Left cardiac atrium (tissue), 4 donors: ENCODE results near the gene KDM8. TPM values are rescaled to one million over a fixed set of nuclear protein-coding genes. Genes with fewer than 3 reads are reported as not detected.
"Not testable (repeated sequence)": the region's sequence is repeated elsewhere in the genome, so short reads cannot be mapped to it uniquely, and the experiment has no call there.

ENCODE experiments used
- ATAC-seq, 2 donors: fragments of 200-7000 bp; cut with Tn5 transposase; one replicate each; pipeline ENCODE4 v1.9.1; 2020; ENCODE audit warnings: mild to moderate bottlenecking in 2 of 2, moderate library complexity in 2 of 2
- DNase-seq: peaks from one replicate; pipeline ENCODE4 v3.0.0-alpha.2; 2020
- intact Hi-C, 2 donors: fragments of 100-400 bp; cut with DNase I; formaldehyde crosslinking; loops; one replicate each; pipeline versions ENCODE4 v1.14.1 to v1.15.1; 2022 to 2023
- total RNA-seq, 2 donors: library from RNA; stranded (reverse); fragmentation: NEBNext Ultra II Directional; extraction: Animal tissue kit (Norgen Biotek cat#: 25700); gene quantifications; one replicate each; pipeline ENCODE4 v1.2.1, GENCODE V29; 2021
- donor health status: DM: no; HTN: yes; CAD: no.
- donor health status: DM: no; HTN: yes; CAD: no; lungs with severe emphysema.
- donor health status: DM: yes; HTN: yes; CAD: no.
- donor health status: Dilated cardiomyopathy.

The KDM8 gene
- total RNA-seq, 2 donors from 2014 or later: 3.0 to 4.2 TPM

- ATAC-seq (no peak), DNase-seq (no peak)
- intact Hi-C loops: loop anchor here in 1 of 2 donors (5.0 kb wide), 1 partner anchor 81 kb away; no protein-coding TSS in a partner anchor
Measured at GRCh38 chr16:27235938-27236245, 32.6 kb downstream of the KDM8 start.

GRCh38 chr16:27236635-27237218 lies 33.4 kb downstream of the KDM8 start:
- ATAC-seq (no peak), DNase-seq (no peak)
- intact Hi-C loops: loop anchor here in 1 of 2 donors (5.0 kb wide), 1 partner anchor 81 kb away; no protein-coding TSS in a partner anchor

DNA sequence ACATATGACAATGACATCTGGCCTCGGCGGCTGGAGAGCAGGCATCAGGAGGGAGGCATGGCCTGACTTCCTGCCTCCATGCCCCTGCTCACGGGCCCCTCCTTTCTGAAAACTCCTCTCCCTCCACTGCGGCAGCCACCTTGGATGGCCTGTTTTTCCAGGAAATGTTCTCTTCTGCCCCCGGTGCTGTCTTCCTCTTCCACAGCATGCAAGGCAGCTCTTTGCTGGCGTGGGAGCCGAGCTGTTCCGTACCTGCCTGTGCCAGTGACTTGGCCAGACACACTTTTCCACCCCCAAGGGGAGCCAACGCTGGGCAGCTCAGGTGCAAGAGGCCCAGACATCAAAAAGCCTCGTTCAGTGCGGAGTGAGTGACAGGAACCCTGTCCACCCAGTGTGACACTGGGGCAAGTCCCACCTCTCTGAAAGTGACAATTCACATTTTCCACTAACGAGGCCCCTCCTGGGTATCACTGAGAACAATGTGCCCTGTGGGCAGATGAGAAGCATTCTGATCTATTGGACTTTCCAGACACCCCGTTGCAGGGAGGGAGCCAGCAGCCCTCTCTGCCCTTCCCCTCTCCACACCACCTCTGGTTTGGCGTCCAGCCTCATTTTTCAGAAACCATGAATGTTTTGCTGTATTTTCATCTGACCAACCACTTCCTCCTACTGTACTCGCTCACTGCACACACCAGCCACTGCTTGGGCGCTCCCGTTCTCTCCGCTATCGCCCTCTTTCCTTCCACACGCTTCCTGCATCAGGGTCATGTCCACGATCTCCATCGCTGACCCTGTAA lies 34.1 kb downstream of the KDM8 start:
- ATAC-seq (peak; percentile 11 to 34), DNase-seq (no peak)
- intact Hi-C loops: loop anchor here in 1 of 2 donors (5.0 kb wide), 1 partner anchor 80 kb away; no protein-coding TSS in a partner anchor

DNA sequence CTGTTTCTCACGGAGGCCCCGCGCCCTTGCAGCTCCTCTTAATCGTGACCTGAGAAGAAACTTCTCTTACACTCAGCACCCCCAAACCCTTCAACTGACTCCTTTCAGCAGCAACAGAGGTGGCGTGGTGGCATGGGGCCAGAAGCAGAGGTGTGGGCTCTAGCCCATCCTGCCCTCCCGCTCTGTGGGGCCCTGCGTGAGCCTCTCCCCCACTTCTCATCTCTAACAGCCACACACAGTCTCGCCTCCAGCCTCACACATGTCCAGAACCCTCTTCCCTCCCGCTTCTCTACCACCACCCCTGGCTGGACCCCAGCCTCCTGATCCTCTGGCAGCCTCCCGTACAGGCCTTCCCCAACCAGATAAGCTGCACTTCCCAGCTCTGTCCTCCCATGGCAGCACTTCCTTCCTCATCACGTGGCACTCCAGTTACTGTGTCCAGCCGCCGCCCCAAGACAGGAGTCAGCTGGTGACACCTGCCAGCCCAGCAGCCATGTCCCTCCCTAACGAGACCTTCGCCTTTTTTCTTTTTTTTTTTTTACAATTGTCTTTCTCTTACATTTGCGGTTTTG lies 34.8 kb downstream of the KDM8 start:
- DNase-seq (peak; percentile 71), ATAC-seq (peak in 1 of 2 donors; percentile 23)
- intact Hi-C loops: loop anchor here in 1 of 2 donors (5.0 kb wide), 1 partner anchor 79 kb away; no protein-coding TSS in a partner anchor

- intact Hi-C loops: loop anchor here in 1 of 2 donors (5.0 kb wide), 1 partner anchor 79 kb away; no protein-coding TSS in a partner anchor
- DNase-seq (no peak), ATAC-seq (no peak)
Measured at GRCh38 chr16:27238591-27238990, 35.3 kb downstream of the KDM8 start.

DNA sequence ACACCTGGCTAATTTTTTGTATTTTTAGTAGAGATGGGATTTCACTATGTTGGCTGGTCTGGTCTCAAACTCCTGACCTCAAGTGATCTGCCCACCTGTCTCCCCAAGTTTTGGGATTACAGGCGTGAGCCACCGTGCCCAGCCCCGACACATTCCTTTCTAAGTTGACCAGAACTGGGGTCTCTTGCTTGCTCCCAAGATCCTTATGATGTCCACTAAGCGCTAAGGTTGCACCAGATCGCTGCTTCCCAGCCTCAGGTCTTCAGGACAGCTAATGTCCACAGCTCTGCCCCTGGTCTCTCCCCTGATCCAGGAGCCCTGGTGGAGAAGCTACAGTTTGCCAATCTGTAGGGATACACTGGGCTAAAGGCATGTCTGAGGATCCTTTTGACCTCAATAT lies 35.7 kb downstream of the KDM8 start:
- DNase-seq (no peak), ATAC-seq (no peak)
- intact Hi-C loops: loop anchor here in 1 of 2 donors (5.0 kb wide), 1 partner anchor 78 kb away; no protein-coding TSS in a partner anchor

GRCh38 chr16:27239906-27240655 lies 36.8 kb downstream of the KDM8 start:
- no peak for ATAC-seq
- intact Hi-C loops: loop anchor here in 1 of 2 donors (5.0 kb wide), 1 partner anchor 77 kb away; no protein-coding TSS in a partner anchor
- DNase-seq: no peak

GRCh38 chr16:27240948-27241531 lies 37.7 kb downstream of the KDM8 start:
- ATAC-seq (peak in 1 of 2 donors; percentile 6), DNase-seq (no peak)
- intact Hi-C loops: no loop called here

DNA sequence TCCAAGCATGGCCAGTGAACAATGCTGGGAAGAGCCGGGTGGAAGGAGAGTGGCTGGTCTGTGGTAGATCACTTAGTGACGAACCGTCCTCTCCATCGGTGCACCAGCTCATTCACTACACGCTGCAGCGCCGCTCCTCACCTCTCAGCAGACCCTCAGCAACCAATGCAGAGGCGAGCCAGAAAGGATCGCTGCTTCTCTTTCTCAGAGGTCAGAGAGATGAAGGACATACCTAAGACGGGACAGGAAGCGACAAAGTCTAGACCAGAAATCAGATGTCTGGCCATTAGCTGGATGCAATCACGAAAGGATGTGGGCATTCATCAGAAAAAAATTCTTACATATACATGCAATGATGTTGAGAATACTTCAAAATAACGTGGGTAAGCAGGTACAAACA lies 38.3 kb downstream of the KDM8 start:
- intact Hi-C loops: no loop called here
- no peak for DNase-seq
- ATAC-seq: no peak

GRCh38 chr16:27242398-27242797 lies 39.1 kb downstream of the KDM8 start:
- intact Hi-C loops: no loop called here
- DNase-seq: no peak
- ATAC-seq: no peak

DNA sequence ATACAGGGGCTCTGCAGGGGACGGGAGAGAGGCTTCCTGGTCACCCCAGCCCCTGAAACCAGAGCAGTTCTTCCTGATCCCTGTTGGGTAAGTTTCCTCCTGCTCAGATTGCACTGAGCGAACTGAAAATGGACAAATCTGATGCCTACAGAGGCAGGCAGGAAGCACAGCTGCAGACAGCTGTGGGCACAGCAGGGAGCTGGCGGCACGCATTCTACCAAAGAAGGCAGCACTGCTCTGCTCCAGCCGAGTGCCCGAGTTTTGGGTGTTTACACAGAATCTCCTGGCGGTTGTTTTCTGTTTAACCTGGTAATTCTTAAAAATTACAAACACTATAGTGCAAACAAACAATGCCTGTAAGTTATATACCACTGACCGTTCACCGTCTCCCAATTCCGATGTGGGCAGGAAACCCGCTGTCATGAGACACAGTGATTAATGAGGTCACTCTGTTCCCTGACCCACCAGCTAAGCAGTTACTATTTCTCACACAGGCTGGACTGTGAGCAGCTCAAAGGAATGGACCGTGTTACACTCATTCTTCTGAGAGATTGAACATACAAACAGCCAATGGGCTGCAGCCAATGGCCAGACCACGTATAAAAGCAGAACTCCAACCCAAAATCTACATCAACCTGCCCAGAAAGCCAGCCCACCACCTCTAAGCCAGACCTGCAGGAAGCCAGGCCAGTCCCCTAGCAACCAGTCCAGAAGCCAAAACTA lies 39.7 kb downstream of the KDM8 start:
- peak; percentile 58 to 69 for ATAC-seq
- DNase-seq: no peak
- intact Hi-C loops: no loop called here

- intact Hi-C loops: no loop called here
- no peak for DNase-seq
Measured at GRCh38 chr16:27243725-27244362, 40.5 kb downstream of the KDM8 start.

GRCh38 chr16:27244363-27244755 lies 41.0 kb downstream of the KDM8 start:
- ATAC-seq (no peak), DNase-seq (no peak)
- intact Hi-C loops: no loop called here

More at GRCh38 chr16:27243725-27244362, 40.5 kb downstream of the KDM8 start:
- ATAC-seq: no peak

DNA sequence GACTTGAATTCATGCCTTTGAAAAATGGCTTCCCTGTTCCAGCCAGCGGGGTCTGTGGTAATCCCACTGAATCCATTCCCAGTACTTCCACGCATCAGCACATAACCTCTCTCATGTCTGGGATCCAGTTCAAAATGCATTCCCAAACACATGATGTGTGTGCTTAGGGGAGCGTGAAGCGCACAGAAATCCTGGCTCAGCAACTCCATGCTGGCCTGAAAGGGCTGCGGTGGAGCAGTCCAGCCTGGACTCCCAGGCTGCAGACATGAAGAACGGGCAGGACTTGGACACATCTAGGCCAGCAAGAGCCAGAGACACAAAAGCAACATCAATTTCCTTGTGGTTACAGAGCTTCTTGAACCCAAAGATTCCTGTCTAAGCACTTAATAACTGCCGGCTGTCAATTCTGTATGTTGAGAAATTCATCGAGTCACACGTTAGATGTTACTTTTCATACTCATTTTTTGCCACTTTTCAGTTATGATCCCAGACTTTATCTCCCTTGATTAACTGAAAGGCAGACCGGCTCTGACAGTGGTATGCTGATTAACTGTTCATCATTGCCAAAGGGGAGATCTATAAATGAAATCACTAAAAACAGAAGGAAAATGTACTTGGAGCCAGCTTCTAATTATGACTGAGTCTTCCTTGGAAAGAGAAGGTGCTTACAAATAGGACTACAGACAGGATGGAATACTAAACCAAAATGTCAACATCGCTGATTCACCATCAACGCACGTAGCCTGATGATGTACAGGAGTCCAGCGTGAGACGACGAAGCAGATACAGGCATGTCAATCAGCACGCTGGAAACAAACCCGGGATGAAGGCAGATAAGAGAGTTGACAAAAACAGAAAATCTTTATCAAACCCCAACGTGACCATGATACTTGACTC lies 42.2 kb downstream of the KDM8 start:
- ATAC-seq (peak; percentile 84 to 87), DNase-seq (no peak)
- intact Hi-C loops: no loop called here

DNA sequence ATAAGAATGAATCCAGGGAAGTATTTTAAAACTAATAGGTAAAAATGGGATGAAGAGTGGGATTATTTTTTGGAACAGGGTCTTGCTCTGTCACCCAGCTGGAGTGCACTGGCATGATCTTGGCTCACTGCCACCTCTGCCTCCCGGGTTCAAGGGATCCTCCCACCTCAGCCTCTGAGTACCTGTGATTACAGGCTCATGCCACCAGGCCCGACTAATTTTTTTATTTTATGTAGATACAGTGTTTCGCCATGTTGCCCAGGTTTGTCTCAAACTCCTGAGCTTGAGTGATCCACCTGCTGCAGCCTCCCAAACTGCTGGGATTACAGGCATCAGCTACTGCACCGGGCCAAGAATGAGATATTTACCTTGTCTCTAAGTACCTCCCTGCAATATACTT lies 43.1 kb downstream of the KDM8 start:
- ATAC-seq (no peak), DNase-seq (no peak)
- intact Hi-C loops: no loop called here

DNA sequence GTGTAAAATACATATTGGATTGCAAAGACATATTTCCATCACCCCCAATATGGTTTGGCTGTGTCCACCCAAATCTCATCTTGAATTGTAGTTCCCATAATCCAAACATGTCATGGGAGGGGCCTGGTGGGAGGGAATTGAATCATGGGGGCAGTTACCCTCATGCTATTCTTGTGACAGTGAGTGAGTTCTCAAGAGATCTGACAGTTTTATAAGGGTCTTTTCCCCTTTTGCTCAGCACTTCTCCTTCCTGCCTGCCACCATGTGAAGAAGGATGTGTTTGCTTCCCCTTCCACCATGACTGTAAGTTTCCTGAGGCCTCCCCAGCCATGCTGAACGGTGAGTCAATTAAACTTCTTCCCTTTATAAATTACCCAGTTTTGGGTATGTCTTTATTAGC lies 43.8 kb downstream of the KDM8 start:
- DNase-seq, intact Hi-C loops, ATAC-seq: not testable (repeated sequence)

DNA sequence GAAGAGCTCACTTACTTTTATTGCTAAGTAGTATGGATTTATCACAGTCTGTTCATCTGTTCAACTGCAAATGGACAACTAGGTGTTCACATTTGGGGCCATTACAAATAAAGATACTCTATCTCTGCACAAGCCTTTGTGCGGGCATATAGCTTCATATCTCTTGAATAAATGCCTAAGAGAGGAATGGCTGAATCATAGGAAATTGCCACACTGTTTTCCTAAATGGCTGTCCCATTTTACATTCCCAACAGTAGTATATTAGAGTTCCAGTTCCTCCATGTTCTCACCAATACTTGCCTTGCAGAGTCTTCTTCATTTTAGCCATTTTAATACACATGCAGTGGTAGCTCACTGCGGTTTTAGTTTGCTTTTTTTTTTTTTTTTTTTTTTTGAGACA lies 44.7 kb downstream of the KDM8 start:
- intact Hi-C loops: no loop called here
- DNase-seq (no peak), ATAC-seq (no peak)
